NCI-H1048 (cell line): ENCODE data around the gene C21orf58.
"Not testable (repeated sequence)": the region's sequence is repeated elsewhere in the genome, so short reads cannot be mapped to it uniquely, and the experiment has no call there.

Experiments used
- DNase-seq: peaks from one replicate; lab custom pipeline; 2025; lab: John Stamatoyannopoulos, UW

Gene C21orf58

GRCh38 chr21:46323710-46324389 lies at the start of gene C21orf58, which contains the start of gene PCNT:
Gene C21orf58, minus strand, starts transcription at chr21:46323870. Its CDS starts 1,132 bp downstream, at chr21:46322738.
Gene PCNT, plus strand, starts transcription at chr21:46324156. Its CDS starts 73 bp downstream, at chr21:46324229.
- DNase-seq: peak; percentile 95

DNA sequence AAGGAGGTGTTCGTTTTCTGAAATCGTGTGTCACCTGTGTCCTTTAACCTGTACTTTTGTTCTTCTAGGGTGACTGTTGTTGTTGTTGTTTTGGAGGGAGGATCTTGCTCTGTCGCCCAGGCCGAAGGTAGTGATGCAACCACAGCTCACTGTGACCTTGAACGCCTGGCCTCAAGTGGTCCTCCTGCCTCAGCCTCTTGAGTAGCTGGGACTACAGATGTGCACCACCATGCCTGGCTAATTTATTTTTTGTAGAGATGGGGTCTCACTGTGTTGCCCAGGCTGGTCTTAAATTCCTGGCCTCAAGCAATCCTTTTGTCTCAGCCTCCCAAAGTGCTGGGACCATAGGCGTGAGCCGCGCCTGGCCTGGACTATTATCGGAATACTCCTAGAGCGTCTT lies 49.3 kb upstream of the C21orf58 start:
- DNase-seq: not testable (repeated sequence)

DNA sequence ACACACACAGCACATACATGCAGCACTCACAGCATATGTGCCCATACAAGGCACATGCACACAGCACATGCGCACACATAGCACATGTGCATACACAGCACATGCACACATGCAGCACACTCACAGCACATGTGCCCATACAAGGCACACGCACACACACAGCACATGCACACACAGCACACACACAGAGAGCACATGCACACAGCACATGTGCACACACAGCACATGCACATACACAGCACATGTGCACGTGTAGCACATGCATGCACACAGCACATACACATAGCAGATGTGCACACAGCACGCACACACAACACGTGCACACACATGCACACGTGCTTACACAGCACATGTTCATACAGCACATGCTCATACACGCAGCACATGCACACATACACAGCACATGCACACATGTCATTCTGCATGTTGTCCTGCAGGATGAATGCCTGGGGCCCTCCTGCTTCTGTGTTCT lies 48.4 kb upstream of the C21orf58 start:
- no peak for DNase-seq

DNA sequence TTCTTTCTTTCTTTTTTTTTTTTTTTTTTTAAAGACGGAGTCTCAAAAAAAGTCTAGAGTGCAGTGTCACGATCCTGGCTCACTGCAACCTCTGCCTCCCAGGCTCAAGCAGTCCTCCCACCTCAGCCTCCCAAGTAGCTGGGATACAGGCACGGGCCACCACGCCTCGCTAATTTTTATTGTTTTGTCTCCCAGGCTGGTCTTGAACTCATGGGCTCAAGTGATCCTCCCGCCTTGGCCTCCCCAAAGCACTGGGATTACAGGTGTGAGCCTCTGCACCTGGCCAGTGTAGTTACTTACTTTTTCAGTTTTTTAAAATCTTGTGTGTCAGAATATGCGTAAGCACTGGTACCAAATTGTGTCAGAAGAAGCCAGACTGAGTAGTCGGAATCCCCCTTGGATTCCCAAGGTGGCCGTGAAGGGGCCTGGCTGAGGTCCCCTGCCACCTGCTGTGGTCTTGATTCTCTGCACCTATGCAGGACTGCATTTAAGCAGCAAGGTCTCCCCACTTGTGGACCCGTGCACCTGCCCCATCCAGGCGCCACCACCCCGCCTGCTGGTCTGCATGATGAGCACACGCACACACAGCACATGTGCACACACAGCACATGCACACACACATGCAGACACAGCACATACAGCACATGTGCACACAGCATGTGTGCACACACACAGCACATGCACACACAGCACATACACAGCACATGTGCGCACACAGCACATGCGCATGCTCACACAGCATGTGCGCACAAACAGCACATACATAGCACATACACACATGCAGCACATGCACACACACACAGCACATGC lies 47.7 kb upstream of the C21orf58 start:
- no peak for DNase-seq

- no peak for DNase-seq
Observed at GRCh38 chr21:46369520-46370235, 46.0 kb upstream of the C21orf58 start.

GRCh38 chr21:46368533-46369285 lies 45.0 kb upstream of the C21orf58 start:
- DNase-seq: no peak

DNA sequence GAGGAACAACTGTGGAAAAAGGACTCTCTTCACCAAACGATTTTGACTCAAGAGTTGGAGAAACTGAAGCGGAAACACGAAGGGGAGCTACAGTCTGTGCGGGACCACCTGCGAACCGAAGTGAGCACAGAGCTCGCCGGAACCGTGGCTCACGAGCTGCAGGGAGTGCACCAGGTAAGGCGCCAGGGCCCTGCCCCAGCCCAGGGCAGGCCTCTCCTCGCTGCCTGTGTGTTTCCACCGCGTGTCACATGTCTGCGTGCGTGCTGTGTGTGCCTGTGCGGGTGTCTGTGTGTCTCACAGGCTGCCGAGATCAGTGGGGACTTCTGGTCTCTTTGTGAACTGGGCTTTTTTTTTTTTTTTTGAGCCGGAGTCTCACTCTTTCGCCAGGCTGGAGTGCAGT lies 43.3 kb upstream of the C21orf58 start:
- no peak for DNase-seq

- DNase-seq: no peak
Observed at GRCh38 chr21:46366561-46366960, 42.9 kb upstream of the C21orf58 start.

GRCh38 chr21:46366091-46366490 lies 42.4 kb upstream of the C21orf58 start:
- DNase-seq: no peak

DNA sequence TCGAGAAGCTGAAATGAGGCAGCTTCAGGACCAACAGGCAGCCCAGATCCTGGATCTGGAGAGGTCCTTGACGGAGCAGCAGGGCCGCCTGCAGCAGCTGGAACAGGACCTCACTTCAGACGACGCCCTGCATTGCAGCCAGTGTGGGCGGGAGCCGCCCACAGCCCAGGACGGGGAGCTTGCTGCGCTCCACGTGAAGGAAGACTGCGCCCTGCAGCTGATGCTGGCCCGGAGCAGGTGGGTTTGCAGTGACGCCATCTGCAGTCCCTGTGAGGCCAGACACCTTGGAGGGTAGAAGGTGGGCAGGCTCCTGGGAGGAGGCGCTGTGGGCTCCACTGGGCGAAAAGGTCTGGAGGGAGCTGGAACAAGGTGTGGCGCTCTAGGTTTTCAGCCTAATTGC lies 40.0 kb upstream of the C21orf58 start:
- no peak for DNase-seq

DNA sequence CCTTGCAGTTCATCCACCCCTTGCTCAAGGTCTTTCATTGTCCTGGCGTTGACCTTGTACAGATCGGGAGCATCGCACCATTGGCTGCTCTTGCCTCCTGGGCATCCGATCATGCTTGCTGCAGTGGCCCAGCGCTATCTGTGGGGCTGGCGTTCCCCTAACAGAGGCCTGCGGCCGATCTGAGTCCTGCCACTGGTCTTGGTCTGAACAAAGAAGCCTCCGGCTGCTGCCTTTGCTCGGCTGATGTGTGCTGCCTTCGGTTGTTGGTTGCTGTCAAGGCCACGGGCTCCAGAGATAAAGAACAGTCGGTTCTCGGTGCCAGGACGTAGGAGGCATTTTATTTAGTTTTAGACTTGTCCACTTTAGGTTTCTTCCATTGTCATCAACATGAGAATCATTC lies 39.3 kb upstream of the C21orf58 start:
- DNase-seq: no peak

DNA sequence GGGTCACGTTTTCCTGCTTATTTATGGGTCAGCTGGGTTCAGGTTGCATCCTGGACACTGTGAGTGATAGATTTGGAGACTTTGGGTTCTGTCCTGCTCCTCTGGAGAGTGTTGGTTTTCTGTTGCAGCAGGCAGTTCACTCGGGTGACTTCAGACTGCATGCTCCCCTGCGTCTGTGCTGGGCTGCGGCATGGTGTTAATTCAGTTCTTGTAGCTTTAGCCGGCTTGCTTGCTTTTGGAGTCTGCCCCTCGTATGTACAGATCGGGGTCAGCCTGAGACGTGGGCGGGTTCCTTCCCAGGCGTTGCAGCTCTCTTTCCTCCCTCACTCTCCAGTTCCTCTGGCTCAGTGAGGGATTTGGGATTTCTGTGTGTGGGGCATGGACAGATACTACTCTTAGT lies 38.3 kb upstream of the C21orf58 start:
- no peak for DNase-seq

DNA sequence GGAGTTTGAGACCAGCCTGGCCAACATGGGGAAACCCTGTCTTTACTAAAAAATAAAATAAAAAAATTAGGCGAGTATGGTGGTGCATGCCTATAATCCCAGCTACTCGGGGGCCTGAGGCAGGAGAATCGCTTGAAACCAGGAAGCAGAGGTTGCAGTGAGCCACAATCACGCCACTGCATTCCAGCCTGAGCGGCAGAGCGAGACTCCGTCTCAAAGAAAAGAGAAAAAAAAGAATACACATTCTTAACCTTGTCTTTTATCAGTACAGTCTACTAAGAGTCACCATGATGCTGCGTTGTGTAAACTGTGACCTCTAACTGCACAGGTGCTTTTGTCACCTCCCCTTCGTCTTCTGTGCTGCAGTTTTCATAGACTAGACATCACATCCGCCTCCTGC lies 37.5 kb upstream of the C21orf58 start:
- DNase-seq: no peak

GRCh38 chr21:46357684-46358425 lies 34.2 kb upstream of the C21orf58 start:
- no peak for DNase-seq

GRCh38 chr21:46357335-46357604 lies 33.6 kb upstream of the C21orf58 start:
- DNase-seq: no peak

DNA sequence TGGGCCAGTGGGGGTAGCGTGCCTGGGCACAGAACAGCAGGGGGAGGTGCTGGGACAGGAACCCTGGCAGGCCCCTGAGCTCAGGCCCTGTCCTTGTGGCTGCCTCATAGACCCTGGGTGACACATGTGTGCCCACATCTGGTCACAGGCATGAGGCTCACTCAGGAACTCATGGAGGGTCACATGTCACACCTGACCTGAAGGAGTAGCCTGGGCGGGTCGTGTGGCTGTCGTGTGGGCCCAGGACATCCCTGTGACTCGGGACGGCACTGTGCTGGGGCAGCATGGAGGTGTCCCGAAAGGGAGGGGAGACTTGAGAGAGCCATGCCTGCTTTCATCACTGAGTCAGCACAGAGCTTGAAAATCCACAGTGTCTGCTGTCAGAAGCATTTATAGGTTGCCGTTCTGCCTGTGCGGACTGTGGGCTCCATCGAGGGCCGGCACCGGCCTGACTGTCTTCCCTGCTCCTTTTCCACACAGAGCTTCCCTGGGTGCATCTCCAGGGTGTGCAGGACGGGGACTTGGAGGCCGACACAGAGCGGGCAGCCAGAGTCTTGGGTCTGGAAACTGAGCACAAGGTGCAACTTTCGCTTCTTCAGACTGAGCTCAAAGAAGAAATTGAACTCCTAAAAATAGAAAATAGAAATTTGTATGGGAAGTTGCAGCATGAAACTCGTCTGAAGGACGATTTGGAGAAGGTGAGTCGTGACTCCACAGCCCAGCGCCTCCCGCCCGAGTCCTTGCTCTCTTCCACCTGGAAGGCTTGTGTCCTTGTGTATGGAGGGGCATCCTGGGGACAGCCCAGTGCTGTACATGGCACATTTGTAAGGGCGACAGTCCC lies 33.0 kb upstream of the C21orf58 start:
- no peak for DNase-seq

DNA sequence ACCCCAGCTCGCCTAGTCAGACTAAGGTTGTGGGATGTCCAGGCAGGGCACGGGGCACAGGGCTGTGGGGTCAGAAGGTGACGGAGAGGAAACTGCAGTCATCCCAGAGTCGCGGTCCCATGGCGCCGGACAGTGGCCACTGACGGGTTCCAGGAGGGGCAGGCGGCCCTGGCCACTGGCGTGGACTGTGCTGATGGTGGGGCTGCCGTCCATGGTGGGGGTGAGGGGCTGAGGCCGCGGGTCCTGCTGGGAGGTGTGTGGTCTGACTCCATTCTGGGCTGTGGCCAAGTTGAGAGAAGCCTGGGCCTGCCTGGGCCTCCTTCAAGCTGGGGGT lies 32.3 kb upstream of the C21orf58 start:
- DNase-seq: no peak

DNA sequence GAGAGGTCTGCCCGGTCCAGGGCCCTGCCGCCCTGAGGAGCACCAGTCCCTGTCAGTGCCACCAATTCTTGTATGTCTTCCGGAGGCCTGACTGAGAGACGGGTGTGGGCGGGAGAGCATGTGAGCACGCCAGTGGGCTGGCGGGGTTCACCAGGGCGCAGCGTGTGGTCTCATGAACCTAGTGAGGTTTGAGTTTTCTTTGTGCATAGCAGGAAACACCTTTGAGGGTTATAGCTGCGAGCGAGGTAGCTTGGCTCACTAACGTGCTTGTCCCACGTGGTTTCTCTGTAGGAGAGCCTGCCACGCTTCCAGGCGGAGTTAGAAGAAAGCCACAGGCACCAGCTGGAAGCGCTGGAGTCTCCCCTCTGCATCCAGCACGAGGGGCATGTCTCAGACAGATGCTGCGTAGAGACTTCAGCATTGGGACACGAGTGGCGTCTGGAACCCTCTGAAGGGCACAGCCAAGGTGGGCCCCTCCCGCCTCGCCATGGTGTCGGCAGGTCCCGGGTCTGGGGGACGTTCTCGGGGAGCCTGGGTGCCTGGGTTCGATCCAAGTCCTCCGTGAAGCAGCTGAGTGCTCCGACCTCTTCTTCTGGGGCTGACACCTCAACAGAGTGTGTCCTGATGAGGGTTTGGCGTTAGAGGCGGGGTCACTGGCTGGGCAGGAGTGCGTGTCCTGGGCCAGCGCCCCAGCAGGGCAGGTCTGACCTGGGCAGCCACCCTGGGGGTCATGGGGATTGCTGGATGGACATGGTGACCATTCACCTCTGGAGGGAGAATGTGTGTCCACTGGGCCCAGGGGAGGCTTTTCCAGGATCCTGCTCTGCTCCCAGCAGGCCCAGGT lies 31.7 kb upstream of the C21orf58 start:
- no peak for DNase-seq

GRCh38 chr21:46354518-46354917 lies 30.8 kb upstream of the C21orf58 start:
- DNase-seq: no peak

DNA sequence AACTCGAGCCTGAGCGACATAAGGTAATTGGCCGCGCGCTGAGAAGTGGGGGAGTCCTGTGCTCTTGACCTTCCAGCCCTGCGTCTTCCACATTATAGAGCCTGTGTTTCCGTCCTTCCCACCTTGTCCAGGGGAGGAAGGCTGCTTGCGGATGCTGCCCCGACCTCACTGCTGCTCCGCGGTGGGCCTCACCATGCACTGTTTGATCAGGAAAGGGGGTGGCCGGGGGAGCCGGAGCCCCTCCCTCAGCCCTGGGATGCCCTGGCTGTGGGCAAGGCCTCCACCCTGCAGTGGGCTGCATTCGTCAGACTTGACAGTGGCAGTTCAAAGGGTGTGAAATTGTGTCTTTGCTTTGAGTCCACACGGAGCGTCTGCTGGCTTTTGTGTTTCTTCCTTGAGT lies 30.4 kb upstream of the C21orf58 start:
- DNase-seq: no peak
